PFSK-1 (cell line): ENCODE data around the gene ZNF780B.

Source experiments
- FOXP2 ChIP-seq: optimal IDR thresholded peaks from 2 replicates; pipeline ENCODE3; 2011; ENCODE audit warnings: borderline replicate concordance, control low read depth, inconsistent platforms; ENCODE audit not compliant: insufficient read depth; ENCODE audit errors: extremely low read length, extremely low read depth
- POLR2AphosphoS5 ChIP-seq: IDR thresholded peaks from 2 replicates; pipeline ENCODE4 v1.6.1; 2012; ENCODE audit warnings: low read depth, mild to moderate bottlenecking, control low read depth, low read length, moderate library complexity
- SIN3A ChIP-seq: IDR thresholded peaks from 2 replicates; pipeline ENCODE4 v1.6.1; 2012; ENCODE audit warnings: mild to moderate bottlenecking, low read length, moderate library complexity, borderline replicate concordance; ENCODE audit not compliant: insufficient read depth
- TAF1 ChIP-seq: IDR thresholded peaks from 2 replicates; pipeline ENCODE4 v1.6.1; 2012; ENCODE audit warnings: low read length, control low read depth, borderline replicate concordance; ENCODE audit not compliant: insufficient read depth
- TF ChIP-seq, protein P1 (sequence below), 2 experiments: IDR thresholded peaks; 2 replicates each; pipeline versions ENCODE4 v1.6.1 to v1.8.0; 2011 to 2012; ENCODE audit warnings: low read depth in 2 of 2, low read length in 2 of 2, control low read depth in 1 of 2, inconsistent platforms in 1 of 2, mild to moderate bottlenecking in 1 of 2, moderate library complexity in 1 of 2; ENCODE audit not compliant: insufficient read depth in 1 of 2

DNA sequence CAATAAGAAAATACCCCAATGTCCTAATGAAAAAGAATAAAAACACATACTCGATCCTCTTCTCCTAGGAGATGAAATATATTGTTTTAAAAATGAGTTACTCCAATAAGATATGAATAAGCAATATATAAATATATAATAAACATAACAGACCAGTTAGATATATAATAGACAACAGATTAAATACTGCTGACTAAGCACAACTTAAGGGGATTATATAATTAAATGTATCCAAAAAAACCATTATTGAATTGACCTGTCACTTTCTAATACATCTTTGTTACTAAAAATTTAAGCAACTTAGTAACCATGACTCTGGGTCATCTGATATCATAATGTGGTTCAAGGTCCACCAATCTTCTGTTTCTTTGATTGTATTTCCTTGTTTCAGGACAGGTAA lies 14.0 kb upstream of the ZNF780B start:
- TF ChIP-seq TAF1 (no peak), POLR2AphosphoS5 (no peak), SIN3A (no peak), FOXP2 (no peak)
- TF ChIP-seq, protein P1, sequence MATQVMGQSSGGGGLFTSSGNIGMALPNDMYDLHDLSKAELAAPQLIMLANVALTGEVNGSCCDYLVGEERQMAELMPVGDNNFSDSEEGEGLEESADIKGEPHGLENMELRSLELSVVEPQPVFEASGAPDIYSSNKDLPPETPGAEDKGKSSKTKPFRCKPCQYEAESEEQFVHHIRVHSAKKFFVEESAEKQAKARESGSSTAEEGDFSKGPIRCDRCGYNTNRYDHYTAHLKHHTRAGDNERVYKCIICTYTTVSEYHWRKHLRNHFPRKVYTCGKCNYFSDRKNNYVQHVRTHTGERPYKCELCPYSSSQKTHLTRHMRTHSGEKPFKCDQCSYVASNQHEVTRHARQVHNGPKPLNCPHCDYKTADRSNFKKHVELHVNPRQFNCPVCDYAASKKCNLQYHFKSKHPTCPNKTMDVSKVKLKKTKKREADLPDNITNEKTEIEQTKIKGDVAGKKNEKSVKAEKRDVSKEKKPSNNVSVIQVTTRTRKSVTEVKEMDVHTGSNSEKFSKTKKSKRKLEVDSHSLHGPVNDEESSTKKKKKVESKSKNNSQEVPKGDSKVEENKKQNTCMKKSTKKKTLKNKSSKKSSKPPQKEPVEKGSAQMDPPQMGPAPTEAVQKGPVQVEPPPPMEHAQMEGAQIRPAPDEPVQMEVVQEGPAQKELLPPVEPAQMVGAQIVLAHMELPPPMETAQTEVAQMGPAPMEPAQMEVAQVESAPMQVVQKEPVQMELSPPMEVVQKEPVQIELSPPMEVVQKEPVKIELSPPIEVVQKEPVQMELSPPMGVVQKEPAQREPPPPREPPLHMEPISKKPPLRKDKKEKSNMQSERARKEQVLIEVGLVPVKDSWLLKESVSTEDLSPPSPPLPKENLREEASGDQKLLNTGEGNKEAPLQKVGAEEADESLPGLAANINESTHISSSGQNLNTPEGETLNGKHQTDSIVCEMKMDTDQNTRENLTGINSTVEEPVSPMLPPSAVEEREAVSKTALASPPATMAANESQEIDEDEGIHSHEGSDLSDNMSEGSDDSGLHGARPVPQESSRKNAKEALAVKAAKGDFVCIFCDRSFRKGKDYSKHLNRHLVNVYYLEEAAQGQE (IDR thresholded peaks at IDR 0.05; ENCODE audit: insufficient read depth in 1 of 2, low read depth in 2 of 2, low read length in 2 of 2): no peak
